Neural cell (in vitro differentiated cells): ENCODE results near the gene NUDT19. TPM values are rescaled to one million over a fixed set of nuclear protein-coding genes. Genes with fewer than 3 reads are reported as not detected.
"Not testable (repeated sequence)": the region's sequence is repeated elsewhere in the genome, so short reads cannot be mapped to it uniquely, and the experiment has no call there.

Experiments used
- H2AFZ ChIP-seq: fragments of 200-600, 300-800 bp; sonication (generic), shearing (Covaris generic); 2 replicates; pipeline ENCODE4 v1.6.0; 2014; ENCODE audit warnings: low read depth, mild to moderate bottlenecking, antibody characterized with exemption, low read length, moderate library complexity
- H3F3A ChIP-seq: fragments of 200-600 bp; shearing (Covaris generic); 2 replicates; pipeline ENCODE4 v1.6.1; 2016; ENCODE audit warnings: mild to moderate bottlenecking, moderate library complexity, mixed read lengths, antibody characterized with exemption, low read length; ENCODE audit not compliant: insufficient read depth, poor library complexity, severe bottlenecking
- H3K27ac ChIP-seq: fragments of 200-600, 300-800 bp; sonication (generic), shearing (Covaris generic); 2 replicates; pipeline ENCODE4 v1.5.1; 2014; ENCODE audit warnings: mild to moderate bottlenecking, low read length, moderate library complexity
- H3K27me3 ChIP-seq: fragments of 300-800, 200-600 bp; sonication (generic), shearing (Covaris generic); 2 replicates; pipeline ENCODE4 v1.6.0; 2014; ENCODE audit warnings: mild to moderate bottlenecking, low read depth, low read length, moderate library complexity; ENCODE audit not compliant: insufficient read depth
- H3K36me3 ChIP-seq: fragments of 300-800, 200-600 bp; sonication (generic), shearing (Covaris generic); 2 replicates; pipeline ENCODE4 v1.5.1; 2014; ENCODE audit warnings: mild to moderate bottlenecking, antibody characterized with exemption, low read length, moderate library complexity; ENCODE audit not compliant: insufficient read depth
- H3K4me2 ChIP-seq: fragments of 300-800, 200-600 bp; sonication (generic), shearing (Covaris generic); 2 replicates; pipeline ENCODE4 v1.6.0; 2014; ENCODE audit warnings: mild to moderate bottlenecking, low read length
- H3K4me3 ChIP-seq: fragments of 300-800, 200-600 bp; sonication (generic), shearing (Covaris generic); 2 replicates; pipeline ENCODE4 v1.5.1; 2014; ENCODE audit warnings: mild to moderate bottlenecking, low read length, moderate library complexity
- H3K79me2 ChIP-seq: fragments of 200-600 bp; shearing (Covaris generic); replicated peaks from 2 replicates; pipeline ENCODE4 v1.6.0; 2014; ENCODE audit warnings: mild to moderate bottlenecking, low read length, moderate library complexity; ENCODE audit not compliant: insufficient read depth
- H3K9ac ChIP-seq: fragments of 300-800, 200-600 bp; sonication (generic), shearing (Covaris generic); 2 replicates; pipeline ENCODE4 v1.6.1; 2016; ENCODE audit warnings: mild to moderate bottlenecking, low read length, mixed read lengths
- H3K9me2 ChIP-seq: fragments of 200-600 bp; shearing (Covaris generic); 2 replicates; pipeline ENCODE4 v1.6.1; 2016; ENCODE audit warnings: mild to moderate bottlenecking, low read length, mixed read lengths; ENCODE audit not compliant: insufficient read depth
- H3K9me3 ChIP-seq: fragments of 200-600, 300-800 bp; sonication (generic), shearing (Covaris generic); 2 replicates; pipeline ENCODE4 v1.6.1; 2016; ENCODE audit warnings: mild to moderate bottlenecking, mixed run types, low read length, moderate library complexity, mixed read lengths
- H4K20me1 ChIP-seq: fragments of 200-600 bp; shearing (Covaris generic); 2 replicates; pipeline ENCODE4 v1.6.1; 2016; ENCODE audit warnings: mild to moderate bottlenecking, mixed run types; ENCODE audit not compliant: insufficient read depth
- EP300 ChIP-seq: fragments of 450-650 bp; conservative IDR thresholded peaks from 2 replicates; pipeline ENCODE4 v1.6.1; 2014; ENCODE audit warnings: antibody characterized with exemption, mild to moderate bottlenecking, moderate library complexity; ENCODE audit not compliant: poor library complexity, severe bottlenecking
- EZH2 ChIP-seq: fragments of 200-600, 300-800 bp; shearing (Covaris generic), sonication (generic); IDR thresholded peaks from 2 replicates; pipeline ENCODE4 v1.6.1; 2014; ENCODE audit warnings: antibody characterized with exemption, low read length, borderline replicate concordance, mild to moderate bottlenecking; ENCODE audit not compliant: insufficient read depth, poor library complexity, severe bottlenecking
- MXI1 ChIP-seq: fragments of 450-650 bp; conservative IDR thresholded peaks from 2 replicates; pipeline ENCODE4 v1.6.1; 2014; ENCODE audit warnings: antibody characterized with exemption, mild to moderate bottlenecking; ENCODE audit not compliant: poor library complexity, severe bottlenecking
- POLR2AphosphoS5 ChIP-seq: IDR thresholded peaks from 2 replicates; pipeline ENCODE4 v1.6.1; 2012
- RAD21 ChIP-seq: fragments of 450-650 bp; conservative IDR thresholded peaks from 2 replicates; pipeline ENCODE4 v1.6.1; 2014; ENCODE audit warnings: antibody characterized with exemption, mild to moderate bottlenecking, moderate library complexity
- SMC3 ChIP-seq: fragments of 450-650 bp; conservative IDR thresholded peaks from 2 replicates; pipeline ENCODE4 v1.6.1; 2014; ENCODE audit warnings: antibody characterized with exemption, mild to moderate bottlenecking, moderate library complexity; ENCODE audit not compliant: poor library complexity
- TAF1 ChIP-seq: IDR thresholded peaks from 2 replicates; pipeline ENCODE4 v1.6.1; 2012; ENCODE audit warnings: low read depth
- polyA plus RNA-seq: library from polyadenylated mRNA; depleted of rRNA; stranded (reverse); fragments of >200 nt; gene quantifications from 2 replicates; pipeline ENCODE4 v1.2.3, GENCODE V29; 2014
- TF ChIP-seq, protein P1 (sequence below): IDR thresholded peaks from 2 replicates; pipeline ENCODE4 v1.6.1; 2012; ENCODE audit warnings: borderline replicate concordance
- TF ChIP-seq, protein P2 (sequence below): fragments of 450-650 bp; IDR thresholded peaks from 2 replicates; pipeline ENCODE4 v1.5.1; 2014; ENCODE audit warnings: antibody characterized with exemption, mild to moderate bottlenecking, moderate library complexity; ENCODE audit not compliant: poor library complexity, severe bottlenecking

NUDT19 gene
- polyA plus RNA-seq, 1 donor from 2014 or later, result 1.2 TPM

DNA sequence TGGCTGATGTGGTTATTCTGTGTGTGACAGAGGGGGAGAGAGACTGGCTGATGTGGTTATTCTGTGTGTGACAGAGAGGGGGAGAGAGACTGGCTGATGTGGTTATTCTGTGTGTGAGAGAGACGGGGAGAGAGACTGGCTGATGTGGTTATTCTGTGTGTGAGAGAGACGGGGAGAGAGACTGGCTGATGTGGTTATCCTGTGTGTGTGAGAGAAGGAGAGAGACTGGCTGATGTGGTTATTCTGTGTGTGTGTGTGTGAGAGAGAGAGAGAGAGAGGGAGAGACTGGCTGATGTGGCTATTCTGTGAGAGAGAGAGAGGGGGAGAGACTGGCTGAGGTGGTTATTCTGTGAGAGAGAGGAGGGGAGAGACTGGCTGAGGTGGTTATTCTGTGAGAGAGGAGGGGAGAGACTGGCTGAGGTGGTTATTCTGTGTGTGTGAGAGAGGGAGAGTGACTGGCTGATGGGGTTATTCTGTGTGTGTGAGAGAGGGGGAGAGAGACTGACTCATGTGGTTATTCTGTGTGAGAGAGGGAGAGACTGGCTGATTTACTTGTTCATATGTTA is 55.1 kb downstream of the NUDT19 start:
- H3F3A ChIP-seq, H3K36me3 ChIP-seq, H3K79me2 ChIP-seq, H3K27me3 ChIP-seq, H3K9me3 ChIP-seq, H3K9me2 ChIP-seq, H4K20me1 ChIP-seq: not testable (repeated sequence)
- peak overlapping the region; percentile 92 for H3K27ac ChIP-seq
- H3K4me2 ChIP-seq, result peak overlapping the region; percentile 54
- H2AFZ ChIP-seq, result peak overlapping the region; percentile 37
- peak overlapping the region; percentile 71 for H3K9ac ChIP-seq
- peak overlapping the region; percentile 39 for H3K4me3 ChIP-seq
- TF ChIP-seq POLR2AphosphoS5, result peak; percentile 51

DNA sequence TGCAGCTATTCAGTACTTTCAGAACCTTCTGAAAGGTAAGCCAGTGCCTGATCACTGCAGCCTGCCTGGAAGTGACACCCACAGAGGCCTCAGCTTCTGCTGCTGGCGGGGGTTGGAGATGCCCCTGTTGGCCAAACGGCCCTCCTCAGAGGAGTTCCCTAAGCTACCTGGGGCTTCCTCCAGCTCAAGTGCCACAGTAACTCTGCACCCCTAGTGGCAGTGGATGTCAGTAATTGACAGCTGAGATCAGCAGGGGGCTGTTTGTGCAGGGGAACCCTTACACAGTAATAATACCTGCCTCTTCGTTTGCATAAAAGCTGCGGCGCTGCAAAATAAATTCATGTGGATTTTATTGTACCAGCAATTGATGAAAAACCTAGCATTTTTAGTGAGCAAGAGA is 56.9 kb downstream of the NUDT19 start:
- Histone ChIP-seq H3F3A (peaks cover 8% of the 10 kb centered on the region), H3K36me3 (no peaks in the 10 kb centered on the region), H3K9me2 (no peaks in the 10 kb centered on the region), H2AFZ (peak overlapping the region; percentile 29), H3K9me3 (no peaks in the 10 kb centered on the region), H3K9ac (peak overlapping the region; percentile 71), H3K27ac (peak overlapping the region; percentile 92), H4K20me1 (no peaks in the 10 kb centered on the region), H3K4me3 (peak overlapping the region; percentile 32), H3K79me2 (no peaks in the 10 kb centered on the region), H3K27me3 (no peaks in the 10 kb centered on the region), H3K4me2 (peak overlapping the region; percentile 38)
- TF ChIP-seq TAF1 (no peak), EZH2 (no peak), RAD21 (peak; percentile 52), SMC3 (peak; percentile 57), POLR2AphosphoS5 (peak; percentile 56), MXI1 (no peak), EP300 (peak; percentile 78)
- TF ChIP-seq, protein P1, sequence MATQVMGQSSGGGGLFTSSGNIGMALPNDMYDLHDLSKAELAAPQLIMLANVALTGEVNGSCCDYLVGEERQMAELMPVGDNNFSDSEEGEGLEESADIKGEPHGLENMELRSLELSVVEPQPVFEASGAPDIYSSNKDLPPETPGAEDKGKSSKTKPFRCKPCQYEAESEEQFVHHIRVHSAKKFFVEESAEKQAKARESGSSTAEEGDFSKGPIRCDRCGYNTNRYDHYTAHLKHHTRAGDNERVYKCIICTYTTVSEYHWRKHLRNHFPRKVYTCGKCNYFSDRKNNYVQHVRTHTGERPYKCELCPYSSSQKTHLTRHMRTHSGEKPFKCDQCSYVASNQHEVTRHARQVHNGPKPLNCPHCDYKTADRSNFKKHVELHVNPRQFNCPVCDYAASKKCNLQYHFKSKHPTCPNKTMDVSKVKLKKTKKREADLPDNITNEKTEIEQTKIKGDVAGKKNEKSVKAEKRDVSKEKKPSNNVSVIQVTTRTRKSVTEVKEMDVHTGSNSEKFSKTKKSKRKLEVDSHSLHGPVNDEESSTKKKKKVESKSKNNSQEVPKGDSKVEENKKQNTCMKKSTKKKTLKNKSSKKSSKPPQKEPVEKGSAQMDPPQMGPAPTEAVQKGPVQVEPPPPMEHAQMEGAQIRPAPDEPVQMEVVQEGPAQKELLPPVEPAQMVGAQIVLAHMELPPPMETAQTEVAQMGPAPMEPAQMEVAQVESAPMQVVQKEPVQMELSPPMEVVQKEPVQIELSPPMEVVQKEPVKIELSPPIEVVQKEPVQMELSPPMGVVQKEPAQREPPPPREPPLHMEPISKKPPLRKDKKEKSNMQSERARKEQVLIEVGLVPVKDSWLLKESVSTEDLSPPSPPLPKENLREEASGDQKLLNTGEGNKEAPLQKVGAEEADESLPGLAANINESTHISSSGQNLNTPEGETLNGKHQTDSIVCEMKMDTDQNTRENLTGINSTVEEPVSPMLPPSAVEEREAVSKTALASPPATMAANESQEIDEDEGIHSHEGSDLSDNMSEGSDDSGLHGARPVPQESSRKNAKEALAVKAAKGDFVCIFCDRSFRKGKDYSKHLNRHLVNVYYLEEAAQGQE, result peak; percentile 53
- TF ChIP-seq, protein P2, sequence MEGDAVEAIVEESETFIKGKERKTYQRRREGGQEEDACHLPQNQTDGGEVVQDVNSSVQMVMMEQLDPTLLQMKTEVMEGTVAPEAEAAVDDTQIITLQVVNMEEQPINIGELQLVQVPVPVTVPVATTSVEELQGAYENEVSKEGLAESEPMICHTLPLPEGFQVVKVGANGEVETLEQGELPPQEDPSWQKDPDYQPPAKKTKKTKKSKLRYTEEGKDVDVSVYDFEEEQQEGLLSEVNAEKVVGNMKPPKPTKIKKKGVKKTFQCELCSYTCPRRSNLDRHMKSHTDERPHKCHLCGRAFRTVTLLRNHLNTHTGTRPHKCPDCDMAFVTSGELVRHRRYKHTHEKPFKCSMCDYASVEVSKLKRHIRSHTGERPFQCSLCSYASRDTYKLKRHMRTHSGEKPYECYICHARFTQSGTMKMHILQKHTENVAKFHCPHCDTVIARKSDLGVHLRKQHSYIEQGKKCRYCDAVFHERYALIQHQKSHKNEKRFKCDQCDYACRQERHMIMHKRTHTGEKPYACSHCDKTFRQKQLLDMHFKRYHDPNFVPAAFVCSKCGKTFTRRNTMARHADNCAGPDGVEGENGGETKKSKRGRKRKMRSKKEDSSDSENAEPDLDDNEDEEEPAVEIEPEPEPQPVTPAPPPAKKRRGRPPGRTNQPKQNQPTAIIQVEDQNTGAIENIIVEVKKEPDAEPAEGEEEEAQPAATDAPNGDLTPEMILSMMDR, result peak; percentile 68

DNA sequence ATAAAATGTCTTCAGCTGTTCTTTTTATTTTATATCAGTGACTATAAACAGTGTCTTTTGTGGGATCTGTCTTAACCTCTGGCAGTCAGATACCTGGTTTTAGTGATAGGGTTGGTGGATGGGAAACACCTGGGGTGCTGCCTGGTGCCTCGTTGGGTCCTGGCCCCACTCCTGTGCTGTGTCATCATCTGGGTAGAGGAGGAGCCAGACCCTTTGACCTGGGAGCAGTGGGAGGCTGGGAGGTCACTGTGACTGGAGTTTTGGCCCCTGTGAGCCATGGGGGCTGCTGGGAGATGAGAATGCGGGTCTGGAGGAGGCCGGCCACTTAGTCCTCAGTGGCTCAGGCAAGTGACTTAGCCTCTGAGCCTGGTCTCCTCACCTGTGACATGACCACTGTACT is 57.3 kb downstream of the NUDT19 start:
- Histone ChIP-seq H3K4me2 (peak overlapping the region; percentile 38), H4K20me1 (no peaks in the 10 kb centered on the region), H2AFZ (peak overlapping the region; percentile 29), H3K79me2 (no peaks in the 10 kb centered on the region), H3K4me3 (peak overlapping the region; percentile 32), H3K9ac (peak overlapping the region; percentile 71), H3K27ac (peak overlapping the region; percentile 92), H3K36me3 (no peaks in the 10 kb centered on the region), H3K27me3 (no peaks in the 10 kb centered on the region), H3K9me2 (no peaks in the 10 kb centered on the region), H3F3A (peaks cover 8% of the 10 kb centered on the region), H3K9me3 (no peaks in the 10 kb centered on the region)
- TF ChIP-seq TAF1, result no peak
- TF ChIP-seq MXI1, result no peak
- TF ChIP-seq, protein P1, result no peak
- TF ChIP-seq EP300, result no peak
- no peak for TF ChIP-seq EZH2
- no peak for TF ChIP-seq POLR2AphosphoS5
- TF ChIP-seq, protein P2, result no peak
- TF ChIP-seq RAD21, result no peak
- TF ChIP-seq SMC3, result no peak
